K562 (cell line): ENCODE results near the gene ROM1. TPM values are rescaled to one million over a fixed set of nuclear protein-coding genes. Genes with fewer than 3 reads are reported as not detected.
A peak's percentile ranks its signal among the peaks of the same experiment; 100 is the strongest.

Source experiments
- ARID1B ChIP-seq: fragments of 450-650 bp; IDR thresholded peaks from 2 replicates; pipeline ENCODE4 v1.6.1; 2016; ENCODE audit warnings: antibody characterized with exemption, mild to moderate bottlenecking, inconsistent platforms
- CHD1 ChIP-seq: fragments of 200-600 bp; sonication (generic); IDR thresholded peaks from one replicate; pipeline ENCODE4 v1.6.1; 2012; ENCODE audit warnings: mild to moderate bottlenecking, moderate library complexity, low read length, inconsistent platforms
- CUX1 ChIP-seq: fragments of 200-800 bp; sonication (Bioruptor generic); IDR thresholded peaks from 2 replicates; pipeline ENCODE4 v1.6.1; 2016; ENCODE audit warnings: missing genetic modification characterization, missing compliant biosample characterization
- DMBX1 ChIP-seq: fragments of 250-450 bp; sonication (Bioruptor Pico); IDR thresholded peaks from 2 replicates; pipeline ENCODE4 v1.8.0; 2022; ENCODE audit warnings: inconsistent platforms, mild to moderate bottlenecking, moderate library complexity, borderline replicate concordance
- GATAD2A ChIP-seq: fragments of 450-650 bp; IDR thresholded peaks from 2 replicates; pipeline ENCODE4 v1.6.1; 2017
- GTF2B ChIP-seq: IDR thresholded peaks from 2 replicates; pipeline ENCODE4 v1.6.1; 2011; ENCODE audit not compliant: insufficient read length; ENCODE audit errors: extremely low read depth
- HMG20A ChIP-seq: fragments of 450-650 bp; formaldehyde crosslinking; conservative IDR thresholded peaks from 2 replicates; pipeline ENCODE4 v1.4.0; 2020; ENCODE audit warnings: mild to moderate bottlenecking, mixed read lengths
- HMG20B ChIP-seq: fragments of 250-450 bp; sonication (Bioruptor Pico); IDR thresholded peaks from 2 replicates; pipeline ENCODE4 v1.5.0; 2021; ENCODE audit warnings: mild to moderate bottlenecking
- NR0B1 ChIP-seq: fragments of 450-650 bp; IDR thresholded peaks from one replicate; pipeline ENCODE4 v1.6.1; 2018; ENCODE audit warnings: mild to moderate bottlenecking, moderate library complexity; ENCODE audit not compliant: partially characterized antibody
- PHTF2 ChIP-seq: fragments of 250-450 bp; sonication (Bioruptor Pico); IDR thresholded peaks from 2 replicates; pipeline ENCODE4 v1.5.0; 2021; ENCODE audit warnings: mild to moderate bottlenecking
- PYGO2 ChIP-seq: fragments of 450-650 bp; IDR thresholded peaks from 2 replicates; pipeline ENCODE4 v1.6.1; 2016; ENCODE audit warnings: mild to moderate bottlenecking, missing genetic modification characterization, moderate library complexity, missing compliant biosample characterization
- RBM39 ChIP-seq: fragments of 200-400 bp; formaldehyde crosslinking; optimal IDR thresholded peaks from 2 replicates; pipeline ENCODE3; 2018; ENCODE audit warnings: low read depth, low read length
- SOX6 ChIP-seq: fragments of 450-650 bp; IDR thresholded peaks from 2 replicates; pipeline ENCODE4 v1.6.1; 2014; ENCODE audit warnings: mild to moderate bottlenecking
- THAP12 ChIP-seq: fragments of 250-450 bp; sonication (Bioruptor Pico); IDR thresholded peaks from 2 replicates; pipeline ENCODE4 v1.9.0; 2021; ENCODE audit warnings: mild to moderate bottlenecking, inconsistent platforms
- USF1 ChIP-seq: sonication (generic); formaldehyde crosslinking; IDR thresholded peaks from 2 replicates; pipeline ENCODE4 v1.9.0; 2022; ENCODE audit warnings: mild to moderate bottlenecking, missing genetic modification reagents
- ZNF444 ChIP-seq: fragments of 250-450 bp; sonication (Bioruptor Pico); IDR thresholded peaks from 2 replicates; pipeline ENCODE4 v1.4.0; 2020; ENCODE audit warnings: mild to moderate bottlenecking, moderate library complexity
- ZNF589 ChIP-seq: fragments of 200-800 bp; sonication (Bioruptor generic); IDR thresholded peaks from 2 replicates; pipeline ENCODE4 v1.6.1; 2016; ENCODE audit warnings: low read depth, missing genetic modification characterization, missing compliant biosample characterization
- ZNF644 ChIP-seq: fragments of 200-800 bp; sonication (Bioruptor generic); IDR thresholded peaks from 2 replicates; pipeline ENCODE4 v1.6.1; 2016; ENCODE audit warnings: low read depth, missing genetic modification characterization, missing compliant biosample characterization
- polyA plus RNA-seq, 8 experiments: library from polyadenylated mRNA; depleted of rRNA in 4 of 8; stranded (reverse) in 5 of 8; unstranded in 3 of 8; fragments of >200 nt; fragmentation: Nextera tagmentation in 2 of 8; fragmentation: Illumina TruSeq in 1 of 8; extraction: Ambion mirVana in 2 of 8; extraction: Trizol in 1 of 8; gene quantifications; 2 replicates each; pipeline versions ENCODE4 v1.2.1 to v1.2.3, GENCODE V29; 2011 to 2014; ENCODE audit warnings: inconsistent platforms in 1 of 8, missing spikeins in 1 of 8
- total RNA-seq, 7 experiments: library from RNA; depleted of rRNA in 6 of 7; stranded (reverse); fragments of >200 nt in 6 of 7; fragmentation: Illumina TruSeq in 2 of 7; extraction: Trizol in 2 of 7; gene quantifications; 2 replicates each; pipeline versions ENCODE4 v1.2.1 to v1.2.3, GENCODE V29; 2011 to 2021; ENCODE audit warnings: low replicate concordance in 1 of 7

ROM1 gene
- total and polyA plus RNA-seq, 9 of the 15 experiments (the other 6 are each of a cell fraction or from before 2014, with no cell fraction given) = 0.75 to 4.0 (median 2.6) TPM

GRCh38 chr11:62611705-62612365 lies 1.2 kb upstream of the ROM1 start (continued):
- TF ChIP-seq ZNF589 (CRISPR knock-in tag) (no peak), ZNF444 (no peak), HMG20B (CRISPR knock-in tag) (no peak), GTF2B (no peak), ZNF644 (tag) (no peak), USF1 (0 out of 2 replicates have a peak, but pooled peaks have one; percentile 38), NR0B1 (no peak), RBM39 (no peak), CUX1 (no peak), PYGO2 (tag) (no peak), HMG20A (no peak), GATAD2A (no peak), CHD1 (no peak), DMBX1 (CRISPR knock-in tag) (no peak), THAP12 (CRISPR knock-in tag) (no peak), PHTF2 (CRISPR knock-in tag) (no peak), SOX6 (no peak), ARID1B (0 out of 2 replicates have a peak, but pooled peaks have one; percentile 28)
